Dermis blood vessel endothelial cell (primary cell): ENCODE results near the gene KRTAP12-3. TPM values are rescaled to one million over a fixed set of nuclear protein-coding genes. Genes with fewer than 3 reads are reported as not detected.
"Not testable (repeated sequence)": the region's sequence is repeated elsewhere in the genome, so short reads cannot be mapped to it uniquely, and the experiment has no call there.

Source experiments
- DNase-seq: peaks from one replicate; pipeline ENCODE4 v3.0.0; 2010
- total RNA-seq: library from RNA; depleted of rRNA; stranded (reverse); fragments of >200 nt; gene quantifications from 2 replicates; pipeline ENCODE4 v1.2.3, GENCODE V29; 2014

The KRTAP12-3 gene
- total RNA-seq, 1 donor from 2014 or later = not detected

DNA sequence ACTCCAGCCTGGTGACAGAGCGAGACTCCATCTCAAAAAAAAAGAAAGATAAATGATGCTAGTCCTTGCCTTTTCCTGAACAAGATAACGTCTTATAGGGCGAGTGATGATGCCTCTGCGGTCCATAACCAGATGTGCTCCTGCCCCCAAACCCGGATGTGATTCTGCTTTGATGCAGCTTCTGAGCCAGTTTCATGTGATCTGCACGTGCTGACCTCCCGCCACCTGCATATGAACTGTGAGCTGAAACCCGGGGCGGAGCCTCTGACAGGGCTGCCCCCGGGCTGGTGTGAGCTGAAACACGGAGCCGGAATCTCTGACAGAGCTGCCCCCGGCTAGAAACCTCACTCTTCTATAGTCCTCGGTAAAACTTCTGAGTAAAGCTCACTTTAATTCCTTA, 4.6 kb upstream of the KRTAP12-3 start:
- DNase-seq = no peak

DNA sequence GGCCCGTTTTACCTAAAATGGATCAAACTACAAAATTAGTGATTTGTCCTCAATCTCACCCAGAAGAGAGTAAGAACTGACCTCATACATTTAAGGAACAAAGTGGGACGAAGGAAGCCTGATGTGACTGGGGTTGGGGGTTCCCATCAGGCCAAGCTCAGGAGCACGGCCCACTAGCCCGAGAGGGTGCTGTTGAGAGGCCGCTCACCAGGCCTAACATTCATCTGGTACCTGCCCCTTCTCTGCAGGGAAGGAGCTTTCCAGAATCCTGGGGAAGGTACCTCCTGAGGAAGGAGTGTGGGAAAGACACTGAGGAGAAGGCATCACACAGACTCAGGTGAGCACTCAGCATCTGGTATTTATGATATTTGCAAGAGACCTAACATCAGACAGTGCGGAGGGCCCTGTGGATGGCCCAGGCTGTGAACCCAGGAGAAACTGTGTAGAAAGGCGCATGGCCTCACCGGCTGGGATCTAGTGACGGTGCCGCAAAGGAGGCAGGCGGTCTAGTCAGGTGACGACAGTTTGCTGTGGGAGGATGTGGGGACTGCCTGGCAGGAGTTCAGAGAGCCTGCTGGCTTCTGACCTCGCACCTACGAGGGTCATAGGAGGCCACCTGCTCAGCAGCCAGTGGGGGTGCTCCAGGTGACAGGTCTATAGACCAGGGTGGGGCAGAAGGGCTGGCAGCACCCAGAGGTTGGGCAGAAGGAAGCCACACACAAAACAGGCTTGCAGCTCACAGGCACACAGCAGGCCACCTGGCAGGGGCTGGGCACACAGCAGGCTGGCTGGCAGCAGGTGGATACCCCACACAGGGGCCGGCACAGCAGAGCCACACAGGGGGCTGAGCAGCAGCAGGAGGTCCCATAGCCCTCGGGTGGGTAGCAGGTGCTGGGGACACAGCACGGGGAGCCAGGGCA, 3.8 kb upstream of the KRTAP12-3 start:
- DNase-seq = no peak

DNA sequence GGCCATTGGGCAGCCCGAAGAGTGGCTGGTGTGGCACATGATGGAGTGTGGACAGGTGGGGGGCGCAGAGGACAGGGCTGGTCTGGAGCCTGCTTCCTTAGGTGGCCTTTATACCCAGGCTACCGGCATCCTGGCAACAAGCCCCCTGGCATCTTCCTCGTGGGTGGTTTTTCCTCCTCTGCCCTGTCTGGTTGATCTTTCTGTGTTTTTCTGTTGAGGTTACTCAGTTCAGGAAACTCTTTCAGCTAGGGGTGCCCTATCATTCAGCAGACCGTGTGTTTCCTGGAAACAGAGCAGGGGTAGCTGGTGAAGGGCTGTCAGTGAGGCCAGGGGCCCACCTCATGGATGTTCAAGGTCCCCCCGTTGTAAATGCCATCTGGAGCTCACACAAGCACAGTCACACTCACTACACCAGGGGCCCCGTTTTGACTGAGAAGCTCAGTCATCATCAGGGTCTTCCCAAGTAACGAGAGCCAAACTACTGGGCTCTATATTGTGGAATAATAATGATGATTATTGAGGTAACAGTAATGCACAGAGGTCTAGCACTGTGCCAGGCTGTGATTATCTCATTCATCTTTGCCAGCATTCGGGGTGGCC, 3.1 kb upstream of the KRTAP12-3 start, which contains the start of gene KRTAP12-4:
TSS of gene KRTAP12-4 (minus strand) at position 84 of the 600 bp plus-strand sequence. CDS start at position 39, 45 bp downstream.
- DNase-seq = no peak

DNA sequence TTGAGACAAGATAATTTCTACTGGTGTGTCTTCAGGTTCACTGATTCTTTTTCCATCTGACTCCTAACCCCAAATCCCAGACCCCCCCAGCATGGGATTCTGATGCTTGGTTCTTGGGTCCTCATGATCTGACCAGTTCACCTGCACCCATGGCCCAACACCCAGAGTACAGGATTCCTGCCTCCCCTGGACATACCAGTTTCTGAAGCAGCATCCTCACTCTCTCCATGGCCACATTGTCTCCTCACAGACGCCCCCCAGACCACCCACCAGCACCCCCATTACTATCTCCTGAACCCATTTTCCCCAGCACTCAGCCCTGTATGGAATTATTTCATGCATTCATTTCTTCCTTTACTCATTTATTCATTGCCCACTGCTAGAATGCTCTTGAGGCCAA, 864 bp upstream of the KRTAP12-3 start:
- DNase-seq = no peak

DNA sequence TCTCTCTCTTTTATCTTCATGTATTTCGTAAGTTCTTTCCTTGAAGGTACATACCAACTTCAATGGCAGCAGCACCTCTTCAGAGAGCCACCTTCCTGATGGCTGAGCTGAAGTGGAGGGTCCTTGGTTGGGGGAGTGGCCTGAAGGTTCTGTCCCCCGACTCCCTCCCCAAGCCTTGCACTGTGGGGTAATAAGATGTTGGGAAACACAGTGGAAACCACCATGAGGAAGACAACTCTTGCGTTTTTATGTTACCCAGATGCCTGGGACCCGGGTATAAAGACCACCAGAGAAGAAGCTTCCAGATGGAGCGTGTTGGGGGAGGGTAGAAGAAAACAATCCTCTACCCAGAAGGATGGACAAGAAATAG, 794 bp downstream of the KRTAP12-3 start:
- no peak for DNase-seq

DNA sequence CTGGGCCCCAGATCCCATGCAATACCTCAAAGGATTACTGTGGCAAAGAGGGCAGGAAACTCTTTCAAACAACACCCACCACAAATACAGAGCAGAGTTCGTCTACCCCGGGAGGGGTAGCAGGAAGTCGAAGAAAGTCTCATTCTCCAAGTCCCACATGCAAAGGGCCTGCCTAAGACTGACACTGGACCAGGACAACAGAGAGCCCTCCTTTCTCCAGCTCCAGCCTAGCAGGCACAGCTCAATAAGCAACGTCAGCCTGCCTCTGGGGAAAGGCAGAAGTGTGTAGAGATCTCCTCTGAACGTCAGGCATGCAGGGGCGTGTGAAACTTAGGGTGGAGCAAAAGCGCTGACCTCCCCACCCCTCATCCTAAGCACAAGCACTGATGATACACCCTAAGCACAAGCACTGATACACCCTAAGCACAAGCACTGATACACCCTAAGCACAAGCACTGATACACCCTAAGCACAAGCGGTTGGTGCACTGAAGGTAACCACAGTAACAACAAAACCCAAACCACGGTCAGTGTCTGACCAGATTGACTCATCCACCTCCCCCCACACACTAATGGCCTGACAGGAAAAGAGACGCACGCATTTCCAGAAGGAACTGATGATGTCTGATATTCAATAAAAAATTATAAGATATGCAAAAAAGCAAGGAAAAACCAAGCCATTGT, 1.3 kb downstream of the KRTAP12-3 start:
- DNase-seq = no peak

DNA sequence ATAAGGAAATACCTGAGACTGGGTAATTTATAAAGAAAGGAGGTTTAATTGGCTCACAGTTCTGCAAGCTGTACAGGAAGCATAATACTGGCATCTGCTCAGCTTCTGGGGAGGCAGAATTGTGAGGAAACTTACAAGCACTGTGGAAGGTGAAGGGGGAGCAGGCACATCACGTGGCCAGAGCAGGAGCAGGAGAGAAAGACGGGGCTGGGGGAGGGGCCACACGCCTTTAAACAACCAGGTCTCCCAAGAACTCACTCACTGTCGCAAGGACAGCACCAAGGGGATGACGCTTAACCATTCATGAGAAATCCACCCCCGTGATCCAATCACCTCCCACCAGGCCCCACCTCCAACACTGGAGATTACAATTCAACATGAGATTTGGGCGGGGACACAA, 3.8 kb downstream of the KRTAP12-3 start:
- DNase-seq = not testable (repeated sequence)

DNA sequence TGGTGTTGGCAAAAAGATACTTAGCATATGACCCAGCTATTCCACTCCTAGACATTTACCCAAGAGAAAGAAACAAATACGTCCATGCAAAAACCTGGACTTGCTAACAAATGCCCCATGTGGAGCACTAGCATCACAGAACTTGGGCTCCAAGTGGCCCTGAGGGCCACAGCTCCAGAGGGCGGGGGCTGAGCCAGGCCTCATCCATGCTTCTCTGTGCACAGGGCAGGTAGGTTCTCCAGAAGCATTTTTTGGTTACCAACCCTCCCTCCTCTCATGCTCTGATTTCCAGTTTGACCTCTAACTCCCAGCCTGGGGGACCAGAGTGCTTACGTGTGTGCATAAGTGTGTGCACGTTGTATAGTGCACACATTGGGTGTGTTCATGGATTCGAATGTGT, 7.0 kb downstream of the KRTAP12-3 start:
- DNase-seq = no peak

DNA sequence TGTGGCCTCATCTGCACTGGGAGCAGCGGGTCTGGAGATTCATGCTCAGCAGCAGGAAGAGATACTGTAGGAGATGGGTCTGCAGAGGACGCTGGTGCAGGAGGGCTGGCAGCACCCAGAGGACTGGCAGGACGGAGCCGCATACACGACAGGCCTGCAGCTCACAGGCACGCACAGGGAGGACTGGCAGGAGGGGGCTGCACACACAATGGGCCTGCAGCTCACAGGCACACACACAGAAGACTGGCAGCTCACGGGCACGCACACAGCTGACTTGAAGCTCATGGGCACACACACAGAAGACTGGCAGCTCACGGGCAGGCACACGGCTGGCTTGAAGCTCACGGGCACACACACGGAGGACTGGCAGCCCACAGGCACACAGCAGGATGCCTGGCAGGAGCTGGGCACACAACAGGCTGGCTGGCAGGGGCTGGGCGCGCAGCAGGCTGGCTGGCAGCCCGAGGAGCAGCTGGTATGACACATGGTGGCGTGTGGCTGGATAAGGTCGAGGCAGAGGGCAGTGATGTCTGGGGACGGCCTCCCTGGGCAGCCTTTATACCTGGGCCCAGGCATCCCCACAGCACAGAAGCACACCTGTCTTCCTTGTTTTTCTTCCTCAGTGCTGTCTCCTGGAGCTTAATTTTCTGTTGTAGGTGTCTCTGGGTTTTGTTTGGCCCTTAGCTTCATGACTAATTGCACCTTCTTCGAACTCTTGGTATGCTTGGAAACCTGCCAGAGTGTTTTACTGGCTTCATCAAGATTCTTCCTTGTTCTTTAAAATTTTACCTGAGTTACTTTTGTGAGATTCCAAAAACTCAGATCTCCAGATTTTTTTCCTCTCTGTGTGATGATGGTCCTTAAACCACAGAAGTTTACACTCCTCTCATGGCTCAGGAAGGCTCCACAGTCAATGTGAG, 8.9 kb downstream of the KRTAP12-3 start, which contains the start of gene KRTAP12-2:
TSS of gene KRTAP12-2 (minus strand) at position 527 of the 920 bp plus-strand sequence. CDS start at position 486, 41 bp downstream.
- DNase-seq = no peak

DNA sequence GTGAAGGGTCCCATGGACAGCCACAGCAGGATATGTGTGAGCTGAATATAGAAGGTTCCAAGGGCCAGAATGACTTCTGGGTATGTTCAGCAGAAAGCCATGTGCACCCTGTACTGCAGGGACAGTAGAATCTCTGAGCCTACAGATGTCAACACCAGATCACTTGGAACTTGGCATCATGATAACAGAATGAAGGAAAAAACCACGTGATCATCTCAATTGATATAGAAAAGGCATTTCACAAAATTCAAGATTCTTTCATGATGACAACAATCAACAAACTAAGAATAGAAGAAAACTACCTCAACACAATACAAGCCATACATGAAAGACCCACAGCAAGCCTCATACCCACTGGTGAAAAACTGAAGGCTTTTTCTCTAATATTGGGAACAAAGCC, 9.9 kb downstream of the KRTAP12-3 start:
- no peak for DNase-seq

DNA sequence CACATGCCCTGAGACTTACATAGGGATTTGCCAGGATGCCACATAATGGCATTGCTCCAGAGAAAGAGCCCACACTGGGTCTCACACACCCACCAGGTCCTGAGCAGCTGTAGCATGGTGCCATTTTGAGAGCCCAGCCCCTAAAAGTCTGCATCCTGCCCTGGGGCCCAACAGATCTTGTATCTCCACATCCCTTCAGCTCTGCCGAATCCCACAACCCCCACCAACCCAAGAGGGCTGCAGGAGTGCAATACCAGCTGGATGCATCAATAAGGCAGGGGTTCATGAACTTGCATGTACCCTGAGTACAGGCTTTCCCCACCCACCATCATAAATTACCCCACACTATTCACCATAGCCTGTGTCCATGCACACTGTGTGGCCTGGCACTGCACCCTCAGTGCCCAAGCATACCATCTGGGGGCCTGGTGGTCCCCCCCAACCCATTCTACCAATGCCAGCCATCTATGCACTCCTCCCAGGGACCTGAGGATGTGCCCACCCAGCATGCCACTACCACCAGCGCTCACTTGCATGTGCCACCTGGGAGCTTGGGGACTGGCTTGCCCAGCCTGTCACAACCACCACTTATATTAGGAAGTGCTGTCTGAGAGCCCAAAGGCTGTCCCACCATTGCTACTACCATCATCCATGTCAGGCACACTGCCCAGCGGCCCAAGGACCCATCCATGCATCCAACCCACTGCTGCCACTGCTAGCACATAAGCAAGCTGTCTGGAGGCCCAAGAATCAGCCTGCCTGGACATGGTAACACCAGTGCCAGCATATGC, 13.1 kb downstream of the KRTAP12-3 start:
- DNase-seq = no peak

DNA sequence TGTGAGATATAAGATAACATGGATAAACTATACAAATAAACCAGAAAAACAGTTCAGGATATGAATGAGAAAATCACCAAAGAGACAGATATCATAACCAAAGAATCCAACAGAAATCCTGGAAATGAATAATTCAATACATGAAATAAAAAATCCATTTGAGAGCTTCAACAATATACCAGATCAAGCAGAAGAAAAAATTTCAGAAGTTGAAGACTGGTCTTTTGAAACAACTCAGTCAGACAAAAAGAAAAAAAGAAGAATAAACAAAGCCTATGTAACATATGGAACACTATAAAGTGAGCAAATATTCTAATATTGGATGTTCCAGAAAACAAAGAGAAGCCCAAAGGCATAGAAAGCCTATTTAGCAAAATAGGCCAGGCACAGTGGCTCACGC, 14.2 kb downstream of the KRTAP12-3 start:
- no peak for DNase-seq

DNA sequence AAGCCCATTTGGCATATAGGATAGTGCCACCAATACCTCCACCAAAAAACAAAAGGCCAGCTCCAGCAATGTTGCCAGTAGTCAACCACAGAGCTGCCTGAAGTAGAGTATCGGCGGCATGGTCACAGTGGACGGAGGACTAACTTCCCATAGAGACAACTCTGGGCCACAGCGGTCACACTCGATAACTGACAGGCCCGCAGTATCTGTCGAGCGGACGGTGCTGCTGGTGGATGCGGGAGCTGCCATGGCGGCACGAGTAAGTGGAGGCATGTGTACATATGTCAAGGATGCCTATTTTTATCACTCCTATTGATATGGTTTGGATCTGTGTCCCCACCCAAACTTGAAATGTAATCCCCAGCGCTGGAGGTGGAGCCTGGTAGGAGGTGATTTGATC, 20.1 kb downstream of the KRTAP12-3 start:
- no peak for DNase-seq

DNA sequence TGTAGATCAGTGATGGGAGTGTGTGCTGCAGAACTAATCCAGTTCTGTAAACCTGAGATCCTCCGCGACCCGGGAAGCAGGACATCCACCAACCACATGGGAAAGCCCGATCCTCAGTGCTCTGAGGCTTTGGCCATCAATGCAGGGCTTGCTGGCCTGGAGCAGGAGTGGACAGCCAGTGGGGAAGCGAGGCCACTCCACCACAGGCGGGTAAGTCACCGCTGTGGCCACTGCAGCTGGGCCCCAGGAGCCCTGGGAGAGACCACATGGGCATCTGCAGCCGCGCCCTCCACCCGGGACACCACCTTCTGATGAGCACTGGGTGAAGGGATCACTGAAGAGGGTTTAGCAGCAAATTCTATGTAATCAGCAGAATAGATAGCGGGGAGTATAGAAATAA, 23.4 kb downstream of the KRTAP12-3 start:
- DNase-seq = no peak

DNA sequence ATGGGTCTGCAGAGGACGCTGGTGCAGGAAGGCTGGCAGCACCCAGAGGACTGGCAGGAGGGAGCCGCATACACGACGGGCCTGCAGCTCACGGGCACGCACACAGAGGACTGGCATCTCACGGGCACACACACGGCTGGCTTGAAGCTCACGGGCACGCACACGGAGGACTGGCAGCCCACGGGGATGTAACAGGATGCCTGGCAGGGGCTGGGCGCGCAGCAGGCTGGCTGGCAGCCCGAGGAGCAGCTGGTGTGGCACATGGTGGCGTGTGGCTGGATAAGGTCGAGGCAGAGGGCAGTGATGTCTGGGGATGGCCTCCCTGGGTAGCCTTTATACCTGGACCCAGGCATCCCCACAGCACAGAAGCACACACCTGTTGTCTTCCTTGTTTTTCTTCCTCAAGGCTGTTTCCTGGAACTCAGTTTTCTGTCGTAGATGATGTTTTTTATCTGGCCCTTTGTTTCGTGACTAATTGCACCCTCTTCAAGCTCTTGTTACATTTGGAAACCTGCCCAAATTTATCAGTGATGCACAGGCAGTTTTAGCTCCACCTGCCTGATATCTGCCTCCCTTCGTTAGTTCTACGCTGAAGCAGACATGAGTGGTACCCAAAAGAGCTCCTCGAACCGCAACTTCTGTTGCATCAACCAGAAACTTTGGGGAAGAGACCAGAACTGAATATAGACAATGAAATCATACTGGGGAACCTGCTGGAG, 24.3 kb downstream of the KRTAP12-3 start, which contains the start of gene KRTAP12-1:
TSS of gene KRTAP12-1 (minus strand) at position 303 of the 719 bp plus-strand sequence. CDS start at position 263, 40 bp downstream.
- DNase-seq = no peak

DNA sequence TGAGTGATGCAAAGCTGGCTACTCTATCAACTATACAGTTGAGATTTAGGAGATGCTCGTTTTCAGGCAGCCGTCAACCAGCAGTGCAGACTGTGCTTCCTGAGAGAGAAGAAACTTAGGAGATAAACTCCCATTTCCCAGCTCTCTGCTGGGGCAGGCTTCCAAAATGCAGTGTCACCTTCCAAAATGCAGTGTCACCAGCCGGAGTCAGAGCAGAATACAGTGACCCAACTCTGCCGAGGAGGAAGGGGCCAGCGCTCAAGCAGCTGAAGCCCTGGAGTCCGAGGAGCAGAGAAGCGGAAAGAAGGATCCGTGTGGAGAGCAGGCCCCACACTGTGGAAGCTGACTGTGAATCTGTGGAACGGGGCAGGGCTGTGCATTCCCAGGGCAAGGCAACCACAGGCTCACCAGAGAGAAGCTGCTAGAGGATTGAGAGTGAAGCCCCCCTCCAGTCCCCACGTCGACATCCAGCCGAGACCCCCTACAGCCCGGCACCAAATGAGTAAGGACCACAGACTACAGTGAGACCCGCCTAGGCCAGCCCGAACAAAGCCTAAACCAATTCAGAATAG, 24.9 kb downstream of the KRTAP12-3 start:
- DNase-seq = no peak

DNA sequence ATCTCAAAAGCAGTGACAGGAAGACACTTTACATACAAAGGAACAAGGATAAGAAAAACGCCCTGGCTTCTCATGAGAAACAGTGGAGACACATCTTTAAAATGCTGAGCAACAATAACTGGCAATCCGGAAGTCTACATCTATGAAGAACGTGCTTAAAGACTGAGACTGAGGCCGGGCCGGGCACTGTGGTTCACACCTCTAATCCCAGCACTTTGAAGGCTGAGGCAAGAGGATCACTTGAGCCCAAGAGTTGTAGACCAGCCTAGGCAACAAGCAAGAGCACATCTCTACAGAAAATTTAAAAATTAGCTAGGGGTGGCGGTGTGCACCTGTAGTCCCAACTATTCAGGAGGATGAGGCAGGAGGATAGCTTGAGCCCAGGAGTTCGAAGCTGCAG, 26.3 kb downstream of the KRTAP12-3 start:
- DNase-seq = no peak

DNA sequence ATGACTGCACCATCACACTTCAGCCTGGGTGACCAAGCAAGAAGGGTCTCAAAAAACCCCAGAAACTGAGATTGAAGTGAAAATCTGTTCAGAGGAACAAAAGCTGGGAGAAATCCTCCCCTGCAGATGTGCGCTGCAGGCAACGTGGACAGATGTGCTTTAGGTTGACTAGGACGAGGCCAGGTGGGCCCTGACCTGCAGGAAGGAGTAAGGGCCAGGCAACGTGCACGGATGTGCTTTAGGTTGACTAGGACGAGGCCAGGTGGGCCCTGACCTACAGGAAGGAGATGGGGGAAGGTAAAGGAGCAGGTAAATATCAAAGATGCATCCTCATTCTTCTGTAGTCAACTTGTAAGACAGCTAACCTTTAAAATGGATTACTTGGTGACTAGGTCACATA, 26.8 kb downstream of the KRTAP12-3 start:
- no peak for DNase-seq

DNA sequence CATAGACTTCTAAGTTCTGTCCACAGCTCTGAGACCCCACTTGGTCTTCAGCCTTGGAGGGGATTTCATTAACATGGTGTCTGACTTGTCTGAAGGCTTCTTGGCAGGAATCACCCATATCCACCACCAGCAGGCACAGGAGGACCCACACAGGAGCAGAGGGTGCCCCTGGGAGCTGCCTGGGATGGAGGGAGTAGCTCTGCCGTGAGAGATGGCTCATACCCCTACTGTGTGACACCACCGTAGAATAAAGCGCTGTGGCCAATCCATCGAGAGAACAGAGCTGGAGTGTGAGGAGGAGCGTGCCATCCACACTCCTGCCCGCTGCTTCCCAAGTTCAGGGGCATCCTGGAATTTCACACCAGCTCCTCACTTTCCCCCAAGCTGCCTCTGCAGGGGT, 27.3 kb downstream of the KRTAP12-3 start:
- DNase-seq = not testable (repeated sequence)
